Ovary (tissue), 3 donors: ENCODE measurements around the gene LHX2.

Source experiments
- EP300 ChIP-seq: sonication (generic); formaldehyde crosslinking; IDR thresholded peaks from one replicate; pipeline ENCODE4 v1.6.1; 2017; ENCODE audit warnings: antibody characterized with exemption
- POLR2A ChIP-seq: fragments of 450-650 bp; IDR thresholded peaks from one replicate; pipeline ENCODE4 v1.6.1; 2017; ENCODE audit warnings: antibody characterized with exemption, mild to moderate bottlenecking, moderate library complexity
- TF ChIP-seq, protein P1 (sequence below), 3 donors: fragments of 450-650 bp in 2 of 3; fragments of 200-600 bp in 1 of 3; IDR thresholded peaks; one replicate each; pipeline versions ENCODE4 v1.5.1 to v1.8.0; 2016 to 2022; ENCODE audit warnings: antibody characterized with exemption in 3 of 3, mild to moderate bottlenecking in 1 of 3
- donor health status: DM: no; HTN: no; CAD: no.

DNA sequence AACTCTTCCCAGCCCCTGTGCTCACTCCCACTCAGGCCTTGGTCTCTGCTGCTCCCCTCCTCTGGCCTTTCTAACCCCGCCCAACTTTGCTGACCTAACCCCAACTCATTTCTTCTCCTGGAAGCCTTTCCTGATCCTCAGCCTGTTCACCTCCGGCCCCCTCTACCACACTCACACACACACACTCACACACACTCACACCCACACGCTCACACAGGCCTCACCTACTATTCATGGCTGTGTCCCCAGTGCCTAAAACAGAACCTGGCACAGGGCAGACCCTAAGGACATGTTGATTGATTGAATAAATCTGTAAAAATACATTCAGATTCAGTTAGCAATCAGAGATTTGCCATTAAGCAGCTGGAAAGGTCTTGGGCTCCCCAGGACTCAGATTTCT lies 28.5 kb upstream of the LHX2 start:
- TF ChIP-seq POLR2A (no peak), EP300 (no peak)
- TF ChIP-seq, protein P1, sequence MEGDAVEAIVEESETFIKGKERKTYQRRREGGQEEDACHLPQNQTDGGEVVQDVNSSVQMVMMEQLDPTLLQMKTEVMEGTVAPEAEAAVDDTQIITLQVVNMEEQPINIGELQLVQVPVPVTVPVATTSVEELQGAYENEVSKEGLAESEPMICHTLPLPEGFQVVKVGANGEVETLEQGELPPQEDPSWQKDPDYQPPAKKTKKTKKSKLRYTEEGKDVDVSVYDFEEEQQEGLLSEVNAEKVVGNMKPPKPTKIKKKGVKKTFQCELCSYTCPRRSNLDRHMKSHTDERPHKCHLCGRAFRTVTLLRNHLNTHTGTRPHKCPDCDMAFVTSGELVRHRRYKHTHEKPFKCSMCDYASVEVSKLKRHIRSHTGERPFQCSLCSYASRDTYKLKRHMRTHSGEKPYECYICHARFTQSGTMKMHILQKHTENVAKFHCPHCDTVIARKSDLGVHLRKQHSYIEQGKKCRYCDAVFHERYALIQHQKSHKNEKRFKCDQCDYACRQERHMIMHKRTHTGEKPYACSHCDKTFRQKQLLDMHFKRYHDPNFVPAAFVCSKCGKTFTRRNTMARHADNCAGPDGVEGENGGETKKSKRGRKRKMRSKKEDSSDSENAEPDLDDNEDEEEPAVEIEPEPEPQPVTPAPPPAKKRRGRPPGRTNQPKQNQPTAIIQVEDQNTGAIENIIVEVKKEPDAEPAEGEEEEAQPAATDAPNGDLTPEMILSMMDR (IDR thresholded peaks at IDR 0.05), result no peak
